K562 (cell line): Measurements from ENCODE around the gene KIAA0825. TPM values are rescaled to one million over a fixed set of nuclear protein-coding genes. Genes with fewer than 3 reads are reported as not detected.

ENCODE experiments used
- ATAC-seq: fragments of 200-7000 bp; cut with Tn5 transposase; 3 replicates; pipeline ENCODE4 v1.9.1; 2020; ENCODE audit warnings: moderate library complexity
- BruUV-seq: library from RNA; stranded (reverse); fragments of 400-500 nt; replicated peaks from 2 replicates; lab custom pipeline; 2021; lab: Mats Ljungman, UMichigan
- CTCF ChIA-PET: fragments of 300-600 bp; formaldehyde crosslinking; extraction: SDS; loops from one replicate; lab custom pipeline; 2021; ENCODE audit warnings: low intra/inter-chr PET ratio; lab: Yijun Ruan, JAX
- POLR2A ChIA-PET: fragments of 300-600, 350-650 bp; sonication (Branson Sonifier 250); formaldehyde crosslinking; extraction: SDS; loops from one replicate; lab custom pipeline; 2021; ENCODE audit warnings: antibody characterized with exemption, inconsistent platforms; lab: Yijun Ruan, JAX
- DNase-seq, 4 experiments: peaks; one replicate each; pipeline versions ENCODE4 v3.0.0 to v3.0.0-alpha.2; 2011 to 2018; ENCODE audit warnings: low spot score in 3 of 4, mixed read lengths in 3 of 4; ENCODE audit errors: extremely low read depth in 1 of 4
- FAIRE-seq: peaks from 2 replicates; lab custom pipeline; 2011; peaks lifted over from hg19 to GRCh38; lab: Jason Lieb, UNC
- H2AFZ ChIP-seq: 2 replicates; pipeline ENCODE4 v1.6.0; 2011; ENCODE audit warnings: low read depth, low read length, control low read depth, inconsistent platforms
- H3K27ac ChIP-seq: fragments of 200-600 bp; 3 replicates; pipeline ENCODE4 v1.8.0; 2011; ENCODE audit warnings: low read depth, mild to moderate bottlenecking, control low read depth, inconsistent platforms, low read length, moderate library complexity, mixed read lengths; ENCODE audit errors: extremely low read depth
- H3K27me3 ChIP-seq, 2 experiments: fragments of 300-600 bp in 1 of 2; 2 replicates in 1 of 2; 3 replicates in 1 of 2; pipeline versions ENCODE4 v1.6.0 to v1.8.0; 2011; ENCODE audit warnings: inconsistent platforms in 2 of 2, low read length in 2 of 2, mild to moderate bottlenecking in 1 of 2, mixed read lengths in 1 of 2, moderate library complexity in 1 of 2; ENCODE audit not compliant: control insufficient read depth in 2 of 2, insufficient read depth in 2 of 2
- H3K36me3 ChIP-seq: fragments of 300-600 bp; 3 replicates; pipeline ENCODE4 v1.8.0; 2011; ENCODE audit warnings: mild to moderate bottlenecking, low read length, inconsistent platforms; ENCODE audit not compliant: control insufficient read depth, insufficient read depth
- H3K4me1 ChIP-seq, 2 experiments: fragments of 200-600 bp in 1 of 2; replicated peaks in 1 of 2; 2 replicates in 1 of 2; 3 replicates in 1 of 2; pipeline versions ENCODE4 v1.5.1 to v1.8.0; 2011; ENCODE audit warnings: inconsistent platforms in 2 of 2, low read length in 2 of 2, mild to moderate bottlenecking in 1 of 2, mixed read lengths in 1 of 2, moderate library complexity in 1 of 2; ENCODE audit not compliant: control insufficient read depth in 2 of 2, insufficient read depth in 2 of 2
- H3K4me2 ChIP-seq: 2 replicates; pipeline ENCODE4 v1.6.1; 2011; ENCODE audit warnings: low read length, control low read depth, inconsistent platforms, mixed read lengths; ENCODE audit not compliant: insufficient read depth
- H3K4me3 ChIP-seq: fragments of 200-600 bp; sonication (generic), shearing (Covaris generic); 2 replicates; pipeline ENCODE4 v1.5.1; 2016; ENCODE audit warnings: control low read depth, inconsistent platforms
- H3K79me2 ChIP-seq: fragments of 200-600 bp; 3 replicates; pipeline ENCODE4 v1.8.0; 2011; ENCODE audit warnings: low read length, inconsistent platforms; ENCODE audit not compliant: control insufficient read depth, insufficient read depth
- H3K9ac ChIP-seq, 2 experiments: 2 replicates each; pipeline versions ENCODE4 v1.6.0 to v1.6.1; 2011; ENCODE audit warnings: low read depth in 2 of 2, low read length in 2 of 2, control low read depth in 1 of 2, inconsistent platforms in 1 of 2, mild to moderate bottlenecking in 1 of 2, mixed read lengths in 1 of 2; ENCODE audit not compliant: insufficient read depth in 1 of 2
- H3K9me1 ChIP-seq: one replicate; pipeline ENCODE4 v1.6.0; 2011; ENCODE audit warnings: inconsistent platforms, mild to moderate bottlenecking, low read length, moderate library complexity; ENCODE audit not compliant: control insufficient read depth, insufficient read depth
- H3K9me3 ChIP-seq: replicated peaks from 2 replicates; pipeline ENCODE4 v1.5.1; 2011; ENCODE audit warnings: low read depth, low read length, inconsistent platforms; ENCODE audit not compliant: control insufficient read depth, insufficient read depth
- H4K20me1 ChIP-seq: replicated peaks from 2 replicates; pipeline ENCODE4 v1.6.1; 2011; ENCODE audit warnings: low read length, inconsistent platforms, mixed read lengths; ENCODE audit not compliant: control insufficient read depth, insufficient read depth
- BACH1 ChIP-seq: fragments of 200-800 bp; sonication (Bioruptor generic); IDR thresholded peaks from 2 replicates; pipeline ENCODE4 v1.6.1; 2016; ENCODE audit warnings: missing genetic modification characterization, missing compliant biosample characterization
- CAMTA2 ChIP-seq: fragments of 250-450 bp; sonication (Bioruptor Pico); conservative IDR thresholded peaks from 2 replicates; pipeline ENCODE4 v1.5.1; 2022
- CEBPZ ChIP-seq: fragments of 150-350 bp; IDR thresholded peaks from 2 replicates; pipeline ENCODE4 v1.6.1; 2014; ENCODE audit warnings: low read depth, mild to moderate bottlenecking, low read length, borderline replicate concordance
- CHD1 ChIP-seq: fragments of 200-600 bp; sonication (generic); IDR thresholded peaks from one replicate; pipeline ENCODE4 v1.6.1; 2012; ENCODE audit warnings: mild to moderate bottlenecking, moderate library complexity, low read length, inconsistent platforms
- FOXP1 ChIP-seq: sonication (generic); formaldehyde crosslinking; IDR thresholded peaks from 2 replicates; pipeline ENCODE4 v1.8.0; 2022; ENCODE audit warnings: mild to moderate bottlenecking, missing genetic modification reagents
- IRF1 ChIP-seq: sonication (generic); formaldehyde crosslinking; IDR thresholded peaks from 2 replicates; pipeline ENCODE4 v1.8.0; 2022; ENCODE audit warnings: missing genetic modification reagents, mild to moderate bottlenecking, borderline replicate concordance
- MECOM ChIP-seq: fragments of 250-450 bp; sonication (Bioruptor Pico); IDR thresholded peaks from 2 replicates; pipeline ENCODE4 v1.8.0; 2022; ENCODE audit warnings: inconsistent platforms
- PTTG1 ChIP-seq: fragments of 450-650 bp; IDR thresholded peaks from 2 replicates; pipeline ENCODE4 v1.6.1; 2016; ENCODE audit warnings: low read depth, mild to moderate bottlenecking, missing genetic modification characterization, missing compliant biosample characterization
- SMARCA5 ChIP-seq: fragments of 450-650 bp; IDR thresholded peaks from 2 replicates; pipeline ENCODE4 v1.6.1; 2016
- SRF ChIP-seq, 2 experiments: fragments of 250-450, 450-650 bp in 1 of 2; sonication (Bioruptor Pico) in 1 of 2; sonication (generic) in 1 of 2; formaldehyde crosslinking; IDR thresholded peaks; 2 replicates each; pipeline versions ENCODE4 v1.5.0 to v1.5.1; 2020 to 2022; ENCODE audit warnings: mild to moderate bottlenecking in 1 of 2, missing genetic modification reagents in 1 of 2
- YBX1 ChIP-seq: fragments of 450-650 bp; IDR thresholded peaks from 2 replicates; pipeline ENCODE4 v1.7.1; 2016; ENCODE audit warnings: mild to moderate bottlenecking
- ZBTB2 ChIP-seq: fragments of 450-650 bp; IDR thresholded peaks from 2 replicates; pipeline ENCODE4 v1.6.1; 2016; ENCODE audit warnings: antibody characterized with exemption
- ZBTB9 ChIP-seq: fragments of 450-650 bp; formaldehyde crosslinking; IDR thresholded peaks from 2 replicates; pipeline ENCODE4 v1.4.0; 2020; ENCODE audit warnings: mild to moderate bottlenecking, moderate library complexity
- ZNF41 ChIP-seq: fragments of 250-450 bp; sonication (Bioruptor Pico); conservative IDR thresholded peaks from 2 replicates; pipeline ENCODE4 v1.4.0; 2020; ENCODE audit warnings: mild to moderate bottlenecking
- WGBS: fragments of 100-300 bp; shearing (Covaris generic); methylation state at CpG from one replicate; pipeline ENCODE4 v1.1.6; 2016; ENCODE audit warnings: low coverage, mixed read lengths; ENCODE audit not compliant: insufficient coverage; ENCODE audit errors: missing lambda C conversion rate; 5-methylcytosine and 5-hydroxymethylcytosine counted together
- in situ Hi-C: fragments of 300-500 bp; cut with MboI; formaldehyde crosslinking; loops from 4 replicates; pipeline ENCODE4 v1.15.0; 2018; ENCODE audit warnings: inconsistent platforms, mixed read lengths
- intact Hi-C: fragments of 100-400 bp; cut with micrococcal nuclease; formaldehyde crosslinking; loops from 2 replicates; pipeline ENCODE4 v1.14.2; 2022
- polyA plus RNA-seq, 8 experiments: library from polyadenylated mRNA; depleted of rRNA in 4 of 8; stranded (reverse) in 5 of 8; unstranded in 3 of 8; fragments of >200 nt; fragmentation: Nextera tagmentation in 2 of 8; fragmentation: Illumina TruSeq in 1 of 8; extraction: Ambion mirVana in 2 of 8; extraction: Trizol in 1 of 8; gene quantifications; 2 replicates each; pipeline versions ENCODE4 v1.2.1 to v1.2.3, GENCODE V29; 2011 to 2014; ENCODE audit warnings: inconsistent platforms in 1 of 8, missing spikeins in 1 of 8
- total RNA-seq, 7 experiments: library from RNA; depleted of rRNA in 6 of 7; stranded (reverse); fragments of >200 nt in 6 of 7; fragmentation: Illumina TruSeq in 2 of 7; extraction: Trizol in 2 of 7; gene quantifications; 2 replicates each; pipeline versions ENCODE4 v1.2.1 to v1.2.3, GENCODE V29; 2011 to 2021; ENCODE audit warnings: low replicate concordance in 1 of 7

Gene KIAA0825
- total and polyA plus RNA-seq, 9 of the 15 experiments (the other 6 are each of a cell fraction or from before 2014, with no cell fraction given) = 0.05 to 0.36 (median 0.16) TPM; not detected in 1

DNA sequence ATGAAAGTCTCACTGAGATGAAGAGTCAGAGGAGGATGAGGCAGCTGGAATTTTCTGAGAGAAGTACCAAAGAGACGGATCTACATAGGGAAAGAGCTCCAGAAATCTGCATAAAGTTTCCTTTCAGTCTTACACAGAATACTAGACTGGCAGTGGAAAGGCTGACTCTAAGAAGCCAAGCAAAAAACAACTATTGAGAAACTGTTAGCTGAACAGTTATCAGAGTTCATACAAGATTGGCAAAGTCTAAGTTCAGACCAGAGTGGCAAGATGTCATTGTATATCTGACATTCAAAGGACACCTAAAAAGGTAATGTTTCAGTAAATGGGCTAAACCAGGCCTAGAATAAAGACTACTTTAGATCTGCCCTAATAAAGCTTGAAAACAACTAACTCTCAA is 209.0 kb downstream of the KIAA0825 start (continued):
- no peak for TF ChIP-seq IRF1 (CRISPR knock-in tag)
- TF ChIP-seq CAMTA2 (CRISPR knock-in tag) = no peak
- no peak for TF ChIP-seq ZNF41 (CRISPR knock-in tag)
- no peak for TF ChIP-seq SRF (CRISPR knock-in tag; IDR thresholded peaks at IDR 0.05)

GRCh38 chr5:94407023-94407422 is 211.4 kb downstream of the KIAA0825 start:
- Histone ChIP-seq H3K27ac (no peak overlapping the region), H4K20me1 (no peaks in the 10 kb centered on the region), H3K4me1 (no peaks in the 10 kb centered on the region), H3K36me3 (no peaks in the 10 kb centered on the region), H3K9ac (no peak overlapping the region), H3K79me2 (no peaks in the 10 kb centered on the region), H3K27me3 (no peaks in the 10 kb centered on the region), H3K4me2 (no peak overlapping the region), H3K9me3 (no peaks in the 10 kb centered on the region), H2AFZ (no peak overlapping the region), H3K9me1 (no peaks in the 10 kb centered on the region), H3K4me3 (no peak overlapping the region)
- FAIRE-seq (no peak), ATAC-seq (no peak), DNase-seq (no peak)
- CTCF ChIA-PET = interaction anchor here (0.6 kb wide), 1 partner anchor 421 kb away, joined by 3 read pairs; no protein-coding TSS in a partner anchor
- no TSS peak for BruUV-seq
- POLR2A ChIA-PET = no interaction called here
- intact Hi-C loops (no loop called here), in situ Hi-C loops (no loop called here)
- WGBS = 2% methylated on average over 4 of the region's 4 CpGs
- TF ChIP-seq ZBTB2 (no peak), ZBTB9 (no peak), YBX1 (no peak), BACH1 (no peak), IRF1 (CRISPR knock-in tag) (no peak), CHD1 (no peak), MECOM (CRISPR knock-in tag) (no peak), SMARCA5 (no peak), FOXP1 (CRISPR knock-in tag) (no peak), PTTG1 (tag) (no peak), CEBPZ (no peak)
